Kasumi-1 (cell line): ENCODE results near the gene UBE3A.

ENCODE experiments used
- DNase-seq, 2 experiments: peaks; one replicate each; lab custom pipeline; 2025; lab: John Stamatoyannopoulos, UW

The UBE3A gene

DNA sequence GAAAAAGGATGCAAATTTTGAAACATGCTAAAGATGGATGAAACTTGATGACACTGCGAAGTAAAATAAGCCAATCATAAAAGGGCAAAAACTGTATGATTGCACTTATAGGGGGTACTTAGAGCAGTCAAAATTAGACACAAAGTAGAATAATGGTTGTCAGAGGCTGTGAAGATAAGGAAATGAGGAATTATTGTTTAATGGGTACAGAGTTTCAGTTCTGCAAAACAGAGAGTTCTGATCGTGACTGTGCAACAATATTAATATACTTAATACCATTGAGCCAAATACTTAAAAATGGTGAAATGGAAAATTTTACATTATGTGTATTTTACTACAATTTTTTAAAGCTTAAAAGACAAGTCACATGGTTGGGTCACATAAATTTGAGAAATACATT, 35.1 kb downstream of the UBE3A start:
- no peak for DNase-seq

DNA sequence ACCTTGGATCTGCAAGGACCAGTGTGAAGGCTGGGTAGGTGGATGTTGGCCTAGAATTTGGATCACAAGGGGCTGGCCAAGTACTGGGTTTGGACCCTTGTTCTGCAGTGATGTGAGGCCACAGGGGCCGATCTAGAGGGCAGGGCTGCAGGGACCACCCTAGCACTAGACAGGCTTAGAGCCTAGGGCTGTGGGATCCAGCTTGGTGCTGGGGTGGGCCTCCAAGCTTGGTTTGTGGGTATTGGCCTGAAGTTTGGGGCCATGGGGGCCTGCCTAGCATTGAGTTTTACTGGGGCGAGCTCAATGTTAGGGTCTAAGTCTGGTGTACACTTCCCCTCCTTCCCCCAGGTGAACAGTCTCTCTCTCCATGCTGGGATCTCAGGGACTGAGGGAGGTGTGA, 36.5 kb downstream of the UBE3A start:
- no peak for DNase-seq

DNA sequence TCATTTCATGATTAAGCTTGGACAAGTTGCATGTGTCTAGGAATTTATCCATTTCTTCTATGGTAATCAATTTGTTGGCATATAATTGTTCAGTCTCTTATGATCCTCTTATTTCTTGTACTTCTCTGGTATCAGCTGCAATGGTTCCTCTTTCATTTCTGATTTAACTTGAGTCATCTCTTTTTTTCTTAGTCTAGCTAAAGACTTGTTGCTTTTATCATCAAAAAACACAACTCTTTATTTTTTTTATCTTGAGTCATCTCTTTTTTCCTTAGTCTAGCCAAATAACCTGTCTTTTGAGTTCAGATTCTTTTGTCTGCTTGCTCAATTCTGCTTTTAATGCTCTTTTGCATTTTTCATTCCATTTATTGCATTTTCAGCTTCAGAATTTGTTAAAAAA, 37.3 kb downstream of the UBE3A start:
- no peak for DNase-seq

DNA sequence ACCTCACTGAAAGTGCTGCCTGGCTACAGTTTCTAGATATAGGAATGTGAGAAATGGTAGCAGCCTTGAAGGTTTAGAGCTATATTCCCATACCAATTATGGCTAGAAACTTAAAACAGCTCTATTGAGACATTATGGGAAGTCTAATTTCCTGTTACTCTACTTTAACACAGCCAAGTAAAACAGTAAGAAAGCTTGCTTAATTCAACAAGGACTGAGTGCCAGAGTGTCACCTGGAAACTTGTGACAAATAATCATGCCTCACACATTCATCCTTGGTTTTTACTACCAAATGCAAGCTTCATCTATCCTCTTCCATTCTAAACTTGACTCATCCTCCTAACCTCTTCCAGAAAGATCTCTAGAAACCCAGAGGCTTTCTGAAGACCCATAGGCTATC, 41.7 kb downstream of the UBE3A start:
- no peak for DNase-seq

DNA sequence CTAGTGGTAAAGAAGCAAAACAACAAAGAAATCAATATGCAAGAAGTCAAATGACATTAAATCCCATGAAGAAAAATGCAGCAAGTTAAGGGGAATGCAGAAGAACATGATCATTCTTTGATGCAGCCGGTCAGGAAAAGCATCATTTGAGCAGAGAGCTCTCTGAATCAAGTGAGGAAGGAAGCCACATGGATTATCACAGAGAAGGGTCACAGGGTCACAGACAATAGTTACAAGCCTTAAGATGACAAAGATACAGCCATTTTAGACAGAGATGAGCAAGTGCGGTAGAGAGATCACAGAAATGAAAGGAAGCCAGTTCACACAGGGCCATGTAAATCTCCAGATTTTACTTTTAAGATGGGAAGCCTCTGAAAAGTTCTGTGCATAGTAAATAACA, 43.9 kb downstream of the UBE3A start:
- DNase-seq = no peak

DNA sequence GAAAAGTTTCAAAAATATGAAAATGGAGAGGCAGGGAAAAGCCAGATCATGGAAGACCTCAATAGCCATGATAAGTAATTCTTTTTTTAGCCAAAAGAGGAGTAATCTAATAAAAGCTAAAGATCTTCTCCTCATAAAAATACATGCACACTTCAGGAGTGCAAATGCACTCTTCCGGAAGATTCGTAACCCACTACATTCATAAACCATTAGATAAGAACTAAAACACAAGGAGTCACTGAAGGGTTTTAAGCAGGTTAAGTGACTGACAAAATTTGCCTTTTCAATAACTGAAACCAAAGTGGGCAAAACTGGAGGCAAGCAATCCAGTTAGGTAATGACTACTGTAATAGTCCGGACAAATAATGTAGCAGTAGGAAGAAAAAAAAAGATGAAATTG, 46.0 kb downstream of the UBE3A start:
- DNase-seq = no peak

DNA sequence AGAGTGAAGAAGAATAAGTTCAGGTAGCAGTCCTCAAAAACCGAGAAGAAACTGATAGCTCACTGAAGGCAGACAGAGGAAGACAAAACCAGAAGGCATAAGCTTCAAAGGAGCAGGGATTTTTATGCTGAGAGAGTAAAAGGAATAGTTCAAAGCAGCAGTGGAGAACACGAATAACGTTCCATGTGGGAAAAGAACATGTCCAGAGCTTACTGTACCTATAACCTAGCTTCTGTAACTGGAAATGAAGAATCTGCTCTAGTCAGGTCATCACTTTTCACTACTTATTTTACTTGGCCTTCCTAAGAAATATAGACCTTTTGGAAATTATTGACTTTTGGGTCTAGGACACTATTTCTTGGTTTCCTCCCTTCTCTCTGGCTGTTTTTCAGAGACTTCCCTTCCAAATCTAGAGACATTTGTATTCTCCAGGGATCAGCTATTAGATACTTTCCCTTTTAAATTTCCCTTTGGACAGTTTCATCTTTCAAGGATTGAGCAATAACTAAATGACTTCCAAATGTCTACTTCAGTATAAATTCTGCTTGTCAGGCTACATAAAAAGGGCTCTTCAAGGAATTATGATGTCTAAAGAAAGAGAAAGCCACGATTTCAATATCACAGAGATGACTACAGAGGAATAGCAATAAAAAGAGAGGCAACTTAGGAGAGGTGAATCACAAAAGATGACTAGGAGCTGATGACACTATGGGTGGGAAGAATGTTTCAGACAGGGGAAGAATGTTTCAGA, 46.7 kb downstream of the UBE3A start:
- DNase-seq = no peak

DNA sequence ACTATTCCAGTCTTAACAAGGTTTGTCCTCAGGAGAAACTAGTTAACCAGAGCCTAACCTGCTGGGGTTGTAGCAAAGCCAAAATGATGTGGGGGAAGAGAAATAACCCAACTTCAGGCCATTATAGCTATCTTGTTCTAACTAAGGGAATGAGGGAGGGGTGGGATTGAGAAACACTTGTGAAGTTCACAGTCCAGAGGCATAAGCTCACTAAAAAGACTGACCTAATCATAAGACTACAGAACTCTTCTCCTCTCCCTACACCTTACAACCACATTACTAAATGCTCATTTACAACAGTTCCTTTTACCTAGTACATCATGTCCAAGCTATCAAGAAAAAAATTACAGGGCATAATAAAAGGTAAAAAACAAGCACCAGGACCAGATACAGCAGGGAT, 52.8 kb downstream of the UBE3A start:
- DNase-seq = no peak

DNA sequence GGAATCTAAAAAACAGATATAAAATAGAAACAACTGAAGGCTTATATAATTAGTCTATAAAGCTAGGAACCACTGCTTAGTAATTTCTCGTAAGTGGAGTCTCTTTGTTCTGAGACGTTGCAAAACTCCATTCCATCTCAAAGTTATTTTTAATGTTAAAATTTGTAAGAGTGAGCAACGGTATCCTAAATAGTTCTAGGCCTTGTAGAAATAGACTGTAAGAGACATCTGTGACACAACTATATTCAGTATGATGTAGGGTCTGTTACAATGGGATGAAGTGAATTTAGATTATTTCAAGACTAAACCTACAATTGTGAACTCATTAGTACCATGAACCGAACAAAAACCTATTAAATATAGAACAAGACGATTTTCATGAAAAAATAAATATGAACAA, 57.2 kb downstream of the UBE3A start:
- DNase-seq = no peak

DNA sequence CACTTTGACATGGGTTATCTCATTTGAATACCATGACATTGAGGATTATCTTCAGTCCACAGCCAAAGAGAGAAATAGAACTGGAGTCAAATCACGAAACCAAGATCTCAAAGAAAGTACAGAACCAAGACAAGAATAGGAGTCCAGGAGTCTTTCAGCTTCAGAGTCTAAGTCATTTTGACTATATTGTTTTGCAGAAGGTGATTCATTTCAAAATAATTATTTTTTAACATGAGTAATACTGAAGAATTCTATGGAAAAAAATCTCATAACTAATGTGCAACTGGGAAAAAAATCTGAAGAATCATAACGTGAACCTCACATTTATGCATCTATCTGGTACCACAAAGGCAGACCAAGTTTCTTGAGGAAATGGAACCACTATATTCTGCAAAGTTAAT, 60.3 kb downstream of the UBE3A start:
- no peak for DNase-seq

DNA sequence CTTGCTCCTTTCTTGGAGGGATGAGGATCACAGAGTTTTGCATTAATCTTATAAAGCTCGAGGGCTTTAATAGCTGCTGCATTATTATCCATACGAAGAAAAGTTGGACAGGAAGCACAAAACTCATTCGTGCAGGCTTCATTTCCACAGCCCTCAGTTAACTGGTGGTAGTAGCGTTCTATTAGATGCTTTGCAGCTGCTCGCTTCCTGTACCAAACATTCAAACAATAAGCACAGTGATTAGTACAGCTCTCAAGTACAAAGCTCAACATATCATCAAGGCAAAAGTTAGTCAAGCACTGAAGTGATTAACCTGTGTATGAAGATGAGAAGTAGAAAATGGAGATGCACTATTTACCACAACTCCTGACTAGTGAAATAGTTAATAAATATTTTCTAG, 63.3 kb downstream of the UBE3A start:
- DNase-seq = no peak

DNA sequence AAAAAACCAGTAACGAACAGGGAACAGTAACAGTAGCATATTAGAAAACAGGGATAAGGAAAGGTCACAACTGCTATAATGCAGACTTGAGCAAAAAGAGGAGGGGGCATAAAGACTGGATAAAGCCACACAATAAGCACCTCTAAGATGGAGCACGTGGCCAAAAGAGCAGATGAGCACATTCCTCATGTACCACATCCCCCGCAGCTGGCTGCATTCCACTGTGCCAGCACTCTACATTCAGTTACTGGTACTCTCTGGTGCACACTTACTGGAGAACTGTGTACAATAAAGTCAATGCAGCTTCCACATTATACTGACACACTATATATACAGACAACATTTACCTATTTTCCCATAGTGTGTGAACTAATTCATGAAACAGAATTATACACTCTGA, 64.7 kb downstream of the UBE3A start:
- no peak for DNase-seq

DNA sequence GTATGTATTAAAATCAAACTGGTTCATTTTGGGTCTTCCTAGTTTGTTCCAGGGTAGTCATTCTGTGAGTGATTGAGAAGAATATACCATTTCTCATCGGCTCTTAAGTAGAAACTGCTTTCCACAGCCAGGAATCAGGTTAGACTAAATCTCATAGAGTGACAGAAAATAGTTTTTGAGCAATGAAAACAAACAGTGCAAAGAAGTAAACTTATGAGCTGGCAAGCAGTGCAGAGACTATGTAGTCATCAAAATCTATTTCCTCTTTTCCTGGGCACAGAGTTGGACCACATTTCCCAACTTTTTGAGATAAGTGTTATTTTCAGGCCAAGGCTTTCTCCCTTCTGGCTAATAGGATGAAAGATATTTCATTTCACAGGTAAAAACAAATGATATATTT, 66.5 kb downstream of the UBE3A start:
- no peak for DNase-seq

DNA sequence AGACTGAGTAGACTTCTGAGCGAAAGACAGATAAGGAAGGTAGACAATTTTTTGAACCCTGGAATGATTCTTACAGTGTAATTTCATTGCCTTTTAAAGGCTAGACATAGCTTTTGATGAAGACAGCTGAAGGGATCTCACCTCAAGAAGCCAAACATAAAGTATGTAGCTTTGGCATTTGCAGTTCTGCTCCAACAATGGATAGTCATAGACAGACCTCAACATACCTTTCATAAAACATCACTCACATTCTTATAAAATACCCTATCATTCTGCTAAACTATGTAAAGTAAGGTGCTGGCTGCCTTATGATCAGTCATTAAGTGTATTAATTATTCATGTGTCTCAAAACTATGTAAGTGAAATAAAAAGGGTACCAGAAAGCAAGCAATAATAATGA, 70.0 kb downstream of the UBE3A start:
- no peak for DNase-seq

DNA sequence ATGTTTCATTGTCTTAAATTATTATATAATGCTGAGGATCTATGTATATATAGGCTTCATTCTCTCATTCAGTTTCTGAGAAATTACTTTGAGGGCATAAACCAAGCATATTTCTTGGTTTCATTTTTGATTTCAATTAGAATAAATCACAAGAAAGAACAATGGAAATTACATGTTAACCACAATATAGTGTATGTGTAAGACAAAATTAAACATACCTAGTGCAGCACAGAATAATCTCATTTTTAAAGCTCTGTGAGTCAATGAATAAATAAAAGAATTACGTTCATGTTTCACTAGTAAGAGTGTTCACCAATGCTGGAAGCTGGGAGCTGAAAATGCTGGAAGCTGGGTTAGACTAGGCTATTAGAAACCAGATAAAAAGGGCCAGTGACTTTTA, 72.8 kb downstream of the UBE3A start:
- no peak for DNase-seq

DNA sequence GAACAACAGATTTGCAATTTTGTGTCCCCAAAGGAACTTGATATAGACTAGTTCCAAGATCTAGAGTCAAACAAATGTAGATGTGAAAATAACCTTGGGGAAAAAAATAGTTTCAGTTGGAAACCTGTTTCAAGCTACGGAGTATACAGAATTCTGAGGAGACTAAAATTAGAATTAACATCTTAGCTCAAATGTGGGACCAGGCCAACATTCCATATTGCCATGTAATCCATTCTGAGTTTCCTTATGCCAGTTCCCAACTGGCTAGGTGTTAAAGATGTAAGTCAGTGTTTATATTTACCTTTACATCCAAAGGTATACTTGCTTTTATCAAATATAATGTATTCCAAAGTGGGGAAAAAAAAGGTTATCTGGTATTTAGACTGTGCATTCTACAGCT, 76.3 kb downstream of the UBE3A start:
- no peak for DNase-seq

DNA sequence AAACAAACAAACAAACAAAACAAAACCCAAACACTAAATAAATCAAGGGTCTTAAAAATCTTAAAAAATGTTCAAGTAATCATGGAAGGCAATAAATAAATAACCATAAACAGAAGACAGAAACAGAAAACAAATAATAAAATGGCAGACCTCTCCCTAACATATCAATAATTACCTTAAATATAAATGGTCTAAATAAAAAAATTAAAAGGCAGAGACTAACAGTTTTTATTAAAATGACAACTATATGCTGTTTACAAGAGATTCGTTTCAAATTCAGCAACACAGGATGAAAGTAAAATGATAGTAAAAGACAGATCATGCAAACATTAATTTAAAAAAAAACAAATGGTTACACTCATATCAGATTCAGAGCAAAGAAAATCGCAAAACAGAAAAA, 91.1 kb downstream of the UBE3A start:
- no peak for DNase-seq

DNA sequence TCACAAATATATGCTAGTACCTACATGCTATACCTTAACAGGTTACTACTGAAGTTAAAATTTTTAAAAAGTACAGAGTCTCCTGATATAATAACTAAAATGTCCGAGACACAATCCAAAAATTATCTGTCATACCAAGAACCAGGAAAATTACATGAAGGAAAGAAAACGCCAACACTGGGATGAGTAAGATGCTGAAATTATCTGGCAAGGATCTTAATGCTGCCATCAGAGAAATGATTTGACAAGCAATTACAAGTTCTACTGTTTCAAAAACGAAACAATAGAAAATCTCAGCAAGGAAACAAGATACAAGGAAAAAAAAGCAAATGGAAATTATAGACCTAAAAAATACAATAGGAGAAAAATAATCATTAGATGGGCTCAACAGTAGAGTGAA, 92.5 kb downstream of the UBE3A start:
- DNase-seq = no peak

DNA sequence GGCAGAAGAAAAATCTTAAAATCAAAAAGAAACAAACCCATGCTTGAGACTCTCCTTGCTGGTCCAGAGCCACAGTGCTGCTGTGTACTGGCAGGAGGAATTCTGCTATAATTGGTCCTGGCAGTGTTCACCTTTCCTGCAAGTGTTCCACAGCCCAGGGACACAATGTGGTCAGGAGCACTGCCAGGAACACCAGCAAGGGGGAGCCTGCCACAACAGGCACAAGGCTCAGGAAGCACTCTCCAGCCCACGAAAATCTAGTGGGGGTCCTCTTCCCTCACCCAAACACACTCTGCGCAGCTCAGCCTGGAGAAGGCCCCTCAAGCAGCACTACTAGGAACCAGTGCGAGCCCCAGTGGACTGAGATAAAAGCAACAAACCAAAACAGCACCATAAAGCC, 92.9 kb downstream of the UBE3A start:
- DNase-seq = no peak

DNA sequence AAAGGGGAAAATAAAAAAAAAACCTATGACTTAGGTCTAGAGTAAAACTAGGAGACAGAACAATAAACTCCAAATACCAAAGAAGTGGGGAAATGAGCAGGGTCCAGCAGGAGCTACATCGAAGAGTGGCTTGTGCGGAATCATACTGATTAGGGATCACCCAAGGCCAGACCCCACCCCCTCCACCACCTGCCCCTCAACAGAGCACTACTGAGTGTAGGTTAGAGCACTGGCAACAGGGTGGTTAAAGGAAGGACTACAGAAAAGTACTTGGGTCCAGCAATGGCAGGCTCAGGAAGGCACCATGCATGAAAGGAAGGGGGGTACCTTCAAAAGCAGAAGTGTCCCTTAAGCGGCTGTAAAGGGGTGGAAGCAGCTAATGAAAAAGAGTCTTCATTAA, 96.2 kb downstream of the UBE3A start:
- no peak for DNase-seq

DNA sequence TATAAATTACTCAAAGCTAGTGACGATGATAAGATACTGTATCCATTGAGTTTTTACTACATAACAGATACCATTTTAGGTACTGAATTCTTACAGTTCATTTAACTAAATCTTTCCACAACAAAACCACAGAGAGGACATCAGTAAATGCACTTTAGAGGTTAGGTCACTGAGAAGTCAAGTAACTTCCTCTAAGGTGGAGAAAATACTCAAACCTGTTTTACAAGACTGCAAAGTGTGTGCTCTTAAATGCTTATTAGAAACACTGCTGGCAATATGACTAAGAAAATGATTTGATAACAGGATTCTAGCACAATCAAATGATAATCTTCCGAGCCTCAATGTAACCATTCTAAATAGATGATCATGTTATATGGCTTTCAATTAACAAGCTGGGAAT, 99.4 kb downstream of the UBE3A start:
- no peak for DNase-seq

DNA sequence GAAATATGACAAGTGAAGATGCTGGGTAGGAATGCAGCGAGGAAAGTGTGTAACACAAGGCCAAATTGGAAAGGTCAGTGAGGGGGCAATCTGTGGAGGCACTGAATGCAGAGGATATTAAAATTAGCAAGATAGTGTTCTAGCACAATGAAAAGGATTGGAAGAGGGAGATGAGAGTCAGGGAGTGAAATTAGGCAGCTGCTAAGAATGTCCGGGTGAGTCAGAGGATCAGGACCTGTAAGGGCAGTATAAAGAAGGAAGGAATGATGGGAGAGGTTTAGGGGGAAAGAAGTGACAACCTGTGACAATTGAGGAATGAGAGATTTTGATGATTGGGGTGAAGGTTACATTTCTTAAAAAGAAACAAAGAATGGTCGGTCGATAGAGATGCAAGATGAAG, 103.5 kb downstream of the UBE3A start:
- no peak for DNase-seq

DNA sequence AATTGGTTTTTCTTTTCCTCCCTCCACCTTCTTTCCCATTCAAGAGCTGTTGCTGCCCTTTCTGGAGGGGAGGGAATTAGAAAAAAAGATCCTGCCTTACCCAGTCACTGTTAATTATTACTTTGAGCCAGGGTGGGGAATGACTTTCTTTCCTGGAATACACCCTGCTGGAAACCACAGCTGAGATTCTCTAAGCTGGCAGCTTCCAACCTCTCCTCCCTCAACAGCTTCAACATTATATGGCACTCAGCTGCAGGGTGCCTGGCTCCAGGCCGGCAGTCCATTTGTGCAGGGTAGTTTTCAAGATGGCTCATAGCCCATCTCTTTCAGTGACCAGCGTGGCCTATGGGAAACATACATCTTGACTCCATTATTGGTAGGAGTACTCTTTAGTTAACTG, 105.8 kb downstream of the UBE3A start:
- DNase-seq = no peak

DNA sequence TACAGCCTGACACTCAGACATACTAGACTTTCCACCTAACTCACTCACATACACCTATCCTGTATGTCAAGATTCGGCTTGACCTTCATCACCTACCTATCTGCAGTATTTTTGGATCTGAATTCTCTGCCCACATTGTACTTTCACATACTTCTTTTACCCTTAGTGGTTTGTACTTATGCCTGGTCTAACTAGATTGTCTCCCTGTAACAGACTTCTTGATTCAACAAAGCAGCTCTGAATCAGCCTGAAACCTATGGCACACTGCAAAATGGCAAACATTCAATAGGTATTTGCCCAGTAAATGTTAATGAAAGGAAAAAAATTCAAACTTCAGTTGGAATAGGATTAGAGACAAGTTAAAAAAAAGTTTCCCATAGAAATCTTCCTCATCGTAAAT, 106.5 kb downstream of the UBE3A start:
- DNase-seq = no peak

DNA sequence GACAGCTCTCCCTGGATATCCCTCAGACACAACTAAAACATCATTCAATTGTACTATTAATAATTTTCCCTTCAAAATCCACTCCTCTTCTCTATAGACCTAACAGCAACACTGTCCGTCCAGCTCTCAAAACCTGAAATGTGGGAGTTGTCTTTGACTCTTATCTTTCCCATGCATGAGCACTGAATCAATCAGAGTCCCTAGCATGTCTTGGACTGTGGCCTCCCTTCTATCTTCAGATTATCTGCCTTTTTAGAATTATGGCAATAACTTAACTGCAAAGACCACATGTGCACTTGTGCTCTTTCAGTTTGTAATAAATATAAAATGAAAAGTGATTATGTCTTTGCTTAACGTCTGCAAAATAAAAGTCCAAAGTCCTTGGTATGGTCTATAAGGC, 107.0 kb downstream of the UBE3A start:
- no peak for DNase-seq
